Activated T-cell treated with anti-CD3 and anti-CD28 coated beads for 4 hours (primary cell): Measurements from ENCODE around the gene DNAJB6.

ENCODE experiments used
- DNase-seq: peaks from one replicate; pipeline ENCODE4 v3.0.0-alpha.2; 2020

The DNAJB6 gene

DNA sequence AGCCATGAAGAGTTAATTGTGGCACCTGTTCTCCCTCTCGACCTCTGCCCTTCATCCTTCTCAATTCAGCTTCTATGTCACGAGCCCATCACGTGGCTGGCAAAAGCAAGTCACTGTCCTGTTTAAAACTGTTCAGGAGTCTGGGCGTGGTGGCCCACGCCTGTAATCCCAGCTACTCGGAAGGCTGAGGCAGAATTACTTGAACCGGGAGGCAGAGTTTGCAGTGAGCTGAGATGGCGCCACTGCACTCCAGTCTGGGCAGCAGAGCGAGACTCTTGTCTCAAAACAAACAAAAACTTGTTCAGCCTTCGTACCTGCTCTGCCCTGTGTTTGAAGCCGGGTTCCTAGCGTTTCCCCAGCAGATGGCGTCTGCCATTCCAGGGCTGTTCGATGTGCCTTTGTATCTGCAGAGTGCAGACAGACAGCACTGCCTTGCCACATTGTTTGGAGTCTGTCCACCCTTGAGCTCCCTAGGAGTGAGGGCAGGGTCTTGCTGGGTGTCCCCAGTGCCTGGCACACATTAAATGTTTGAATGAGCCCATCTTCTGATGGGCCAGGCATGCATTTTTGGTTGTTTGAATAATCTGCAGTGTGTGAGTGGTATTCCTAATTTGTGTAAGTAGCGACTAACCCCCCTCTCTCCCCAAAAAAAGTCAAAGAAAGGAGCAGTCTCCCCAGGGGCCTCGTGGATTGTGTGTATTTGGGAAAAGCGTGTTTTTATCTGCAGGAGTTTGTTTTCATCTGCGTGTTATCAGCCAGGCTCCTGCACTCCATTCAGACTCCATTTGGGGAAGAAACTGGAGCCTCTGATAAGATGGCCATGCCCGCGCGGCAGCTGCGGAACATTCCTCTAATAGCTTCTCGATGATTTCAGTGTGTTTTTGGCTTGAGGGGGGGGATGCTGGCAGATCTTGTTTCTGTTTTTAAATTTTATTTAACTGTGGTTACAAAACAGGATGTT, 61.2 kb downstream of the DNAJB6 start:
- no peak for DNase-seq

DNA sequence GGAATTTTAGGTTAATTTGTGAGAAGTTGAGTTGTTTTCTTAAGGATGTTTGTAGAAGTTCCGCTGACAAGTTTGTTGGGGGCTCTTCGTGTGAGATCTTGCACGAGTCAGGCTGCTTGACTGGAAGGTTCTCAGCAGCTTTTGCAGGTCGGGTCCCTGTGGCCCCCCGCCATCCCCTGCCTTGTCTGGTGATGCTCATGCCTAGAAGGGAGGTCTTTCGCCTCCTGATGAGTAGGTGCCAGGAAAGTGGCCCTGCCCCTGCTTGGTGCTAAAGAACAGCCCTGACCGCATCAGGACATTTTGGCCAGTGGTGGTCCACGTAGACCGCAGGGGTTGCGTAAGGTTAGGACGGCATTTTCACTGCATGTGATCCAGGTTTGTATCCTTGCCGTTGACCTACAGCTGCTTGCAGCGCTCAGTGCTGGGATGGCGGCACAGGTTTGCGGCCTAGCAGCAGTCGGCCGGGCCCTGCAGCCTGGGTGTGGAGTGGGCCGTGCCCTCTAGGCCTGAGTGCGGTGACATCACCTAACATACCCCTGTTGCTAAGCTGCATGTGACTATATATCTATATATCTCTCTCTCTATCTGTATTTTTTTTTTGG, 62.4 kb downstream of the DNAJB6 start:
- DNase-seq, result no peak

DNA sequence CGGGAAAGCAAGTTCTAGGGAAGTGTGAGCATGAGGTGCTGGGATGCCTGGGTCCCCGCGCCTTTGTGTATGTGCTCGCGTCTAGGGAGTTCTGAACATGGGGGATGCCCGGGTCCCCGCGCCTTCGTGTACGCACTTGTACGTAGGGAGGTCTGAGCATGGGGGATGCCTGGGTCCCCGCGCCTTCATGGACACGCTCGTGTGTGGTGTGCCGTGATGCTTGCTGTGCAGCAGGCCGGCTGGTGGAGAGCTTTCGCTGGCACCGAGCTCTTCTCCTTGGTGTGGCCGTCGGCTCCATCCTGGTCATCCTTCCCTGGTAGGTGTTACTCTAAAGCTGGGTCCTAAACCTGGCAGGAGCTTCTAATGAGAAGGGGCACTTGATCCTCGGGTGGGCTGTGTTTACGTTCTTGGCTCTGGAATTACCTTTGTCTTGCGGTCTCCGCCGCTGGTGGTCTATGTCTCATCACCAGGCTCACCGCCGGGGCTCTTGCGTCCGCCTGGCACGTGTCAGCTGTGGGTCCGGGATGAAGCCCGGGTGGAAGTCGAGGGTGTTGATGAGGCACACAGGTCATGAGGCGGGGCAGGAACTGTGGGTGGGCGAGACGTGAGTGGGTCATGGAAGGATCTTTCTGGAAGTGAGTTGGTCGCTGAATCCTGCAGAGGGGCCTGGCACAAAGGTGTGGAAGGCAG, 63.5 kb downstream of the DNAJB6 start:
- DNase-seq, result no peak

DNA sequence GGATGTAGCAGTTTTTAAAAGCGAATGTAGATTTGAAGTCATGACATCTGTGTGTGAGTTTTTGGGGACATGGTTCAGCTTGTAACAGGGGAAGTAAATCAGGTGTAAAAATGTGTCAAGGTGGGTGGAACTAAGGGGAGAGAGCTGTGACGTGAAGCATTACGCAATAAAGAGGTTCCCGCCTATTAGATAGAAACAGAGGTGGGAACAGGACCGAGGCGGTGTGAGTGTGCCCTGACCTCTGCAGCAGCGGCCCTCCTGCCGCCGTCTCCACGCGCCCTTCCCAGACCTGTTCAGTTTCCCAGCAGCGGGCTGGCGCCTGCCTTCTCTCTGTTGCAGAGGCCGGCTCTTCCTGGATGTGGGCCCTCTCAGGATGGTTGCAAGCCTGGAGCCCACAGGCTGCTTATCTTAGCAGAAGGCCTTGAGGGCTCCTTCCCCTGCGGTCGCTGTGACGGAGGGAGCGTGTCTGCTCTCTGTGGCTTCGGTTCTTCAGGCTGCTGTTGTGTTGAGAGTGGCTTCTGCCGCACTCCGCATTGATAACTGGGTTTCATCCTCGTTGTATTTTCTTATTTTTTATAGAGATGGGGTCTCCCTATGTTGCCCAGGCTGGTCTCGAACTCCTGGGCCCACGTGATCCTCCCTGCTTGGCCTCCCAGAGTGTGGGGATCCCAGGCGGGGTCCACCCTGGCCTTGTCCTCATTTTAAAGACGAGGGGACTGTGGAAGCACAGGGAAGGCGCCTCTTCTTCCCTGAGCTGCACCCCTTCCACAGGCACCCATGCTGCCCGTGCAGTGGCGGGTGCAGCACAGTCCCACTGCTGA, 65.0 kb downstream of the DNAJB6 start:
- DNase-seq, result no peak

DNA sequence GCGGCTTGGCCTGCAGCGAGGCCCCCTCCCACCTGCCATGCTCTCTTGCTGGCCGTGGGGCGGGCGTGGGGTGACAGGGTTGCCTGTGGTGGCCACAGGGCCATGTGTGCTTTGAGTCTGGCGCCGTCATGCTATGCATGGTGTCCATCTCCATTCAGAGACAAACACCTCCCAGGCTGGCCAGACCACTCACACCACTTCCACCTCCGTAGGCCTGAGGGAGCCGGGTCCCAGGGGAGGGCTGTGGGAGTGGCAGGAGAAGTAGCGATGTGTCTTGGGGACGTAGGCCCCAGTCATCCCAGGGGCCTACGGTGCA, 65.5 kb downstream of the DNAJB6 start:
- no peak for DNase-seq

DNA sequence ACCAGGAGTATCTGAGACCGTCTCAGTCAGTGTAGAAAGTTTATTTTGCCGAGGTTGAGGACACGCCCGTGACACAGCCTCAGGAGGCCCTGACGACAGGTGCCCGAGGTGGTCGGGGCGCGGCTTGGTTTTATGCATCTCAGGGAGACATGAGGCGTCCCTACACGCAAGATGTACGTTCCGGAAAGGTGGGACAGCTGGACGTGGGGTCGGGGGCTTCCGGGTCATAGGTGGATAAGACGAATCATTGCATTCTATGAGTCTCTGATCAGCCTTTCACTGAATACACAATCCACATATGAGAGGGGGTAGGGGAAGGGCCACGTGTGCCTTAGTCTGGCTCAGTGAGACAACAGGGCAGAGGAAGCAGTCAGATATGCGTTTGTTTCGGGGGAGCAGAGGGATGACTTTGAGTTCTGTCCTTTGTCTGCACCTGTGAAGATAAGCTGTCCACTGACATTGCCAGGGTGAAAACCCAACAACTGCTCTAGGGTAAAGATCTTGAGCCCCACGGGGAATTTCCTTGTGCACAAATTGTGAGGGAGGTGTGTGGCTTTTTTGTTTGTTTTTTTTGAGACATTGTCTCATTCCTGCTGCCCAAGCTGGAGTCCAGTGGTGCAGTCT, 66.2 kb downstream of the DNAJB6 start:
- DNase-seq, result no peak

DNA sequence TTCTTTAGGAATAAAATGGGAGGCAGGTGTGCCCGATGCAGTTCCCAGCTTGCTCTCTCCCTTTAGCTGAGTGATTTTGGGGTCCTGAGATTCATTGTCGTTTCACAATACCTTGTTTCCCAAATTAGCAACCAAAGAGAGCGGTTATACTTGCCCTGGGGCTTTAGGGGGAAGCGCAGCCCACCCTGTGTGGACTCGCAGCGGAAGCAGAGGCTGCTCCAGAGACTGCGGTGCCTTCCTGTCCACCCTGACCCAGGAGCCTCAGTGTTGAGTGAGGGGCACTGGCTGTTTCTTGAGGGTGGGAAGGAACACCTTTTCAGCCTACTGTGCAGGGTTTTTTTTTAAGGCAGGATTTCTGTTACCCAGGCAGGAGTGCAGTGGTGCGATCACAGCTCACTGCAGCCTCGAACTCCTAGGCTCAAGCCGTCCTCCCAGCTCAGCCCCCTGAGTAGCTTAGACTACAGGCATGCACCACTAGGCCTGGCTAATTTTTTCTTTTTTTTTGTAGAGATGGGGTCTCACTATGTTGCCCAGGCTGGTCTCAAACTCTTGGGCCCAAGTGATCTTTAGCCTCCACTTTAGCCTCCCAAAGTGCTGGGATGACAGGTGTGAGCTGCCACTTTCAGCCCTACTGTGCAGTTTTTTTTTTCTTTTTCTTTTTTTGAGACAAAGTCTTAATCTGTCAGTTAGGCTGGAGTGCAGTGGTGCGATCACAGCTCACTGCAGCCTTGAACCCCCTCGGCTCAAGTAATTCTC, 67.0 kb downstream of the DNAJB6 start:
- DNase-seq, result no peak

DNA sequence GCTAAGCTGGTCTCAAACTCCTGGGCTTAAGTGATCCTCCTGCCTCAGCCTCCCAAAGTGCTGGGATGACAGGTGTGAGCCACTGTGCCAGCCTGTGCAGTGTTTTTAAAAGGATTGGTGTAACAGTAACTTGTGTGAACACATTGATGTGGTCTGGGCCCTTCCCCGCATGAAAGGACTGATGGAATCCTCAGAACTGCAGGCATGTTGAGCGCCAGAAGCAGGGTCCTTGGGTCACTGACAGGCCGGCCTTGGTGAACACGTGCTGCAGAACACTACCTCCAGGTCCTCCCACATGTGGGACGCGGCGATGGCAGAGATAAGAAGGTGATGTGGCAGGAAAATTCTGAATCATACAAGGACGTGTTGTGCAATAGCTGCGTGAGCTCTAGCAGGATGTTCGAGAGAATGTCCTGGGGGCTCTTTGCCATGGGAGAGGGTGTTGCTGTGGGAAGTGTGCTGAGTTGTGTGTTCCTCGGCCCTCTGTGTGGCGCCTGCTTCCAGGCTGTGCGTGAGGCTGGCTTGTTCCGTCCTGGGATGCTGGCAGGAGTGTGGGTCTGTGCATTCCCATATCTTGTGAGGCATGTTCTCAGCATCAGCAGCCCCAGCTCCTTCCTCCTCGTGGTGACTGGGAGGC, 68.2 kb downstream of the DNAJB6 start:
- DNase-seq, result no peak

DNA sequence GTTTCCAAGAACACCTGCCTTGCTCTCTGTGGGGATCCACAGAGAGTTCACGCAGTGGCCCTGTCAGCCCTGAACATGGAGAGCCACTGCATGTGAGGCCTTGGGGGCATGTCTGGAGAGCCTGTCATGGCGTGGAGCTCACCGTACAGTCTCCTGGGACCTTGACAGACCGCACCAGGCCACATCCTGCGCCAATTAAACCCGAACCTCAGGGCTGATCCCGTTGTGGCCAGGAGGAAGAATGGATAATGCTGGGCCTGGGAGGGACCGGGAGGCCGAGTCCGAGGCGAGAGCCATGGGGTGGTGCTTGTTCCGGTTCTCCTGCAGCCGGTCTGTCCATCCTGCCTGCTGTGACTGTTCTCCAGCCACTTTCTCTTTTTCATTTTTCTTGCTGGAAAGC, 68.7 kb downstream of the DNAJB6 start:
- DNase-seq, result no peak

DNA sequence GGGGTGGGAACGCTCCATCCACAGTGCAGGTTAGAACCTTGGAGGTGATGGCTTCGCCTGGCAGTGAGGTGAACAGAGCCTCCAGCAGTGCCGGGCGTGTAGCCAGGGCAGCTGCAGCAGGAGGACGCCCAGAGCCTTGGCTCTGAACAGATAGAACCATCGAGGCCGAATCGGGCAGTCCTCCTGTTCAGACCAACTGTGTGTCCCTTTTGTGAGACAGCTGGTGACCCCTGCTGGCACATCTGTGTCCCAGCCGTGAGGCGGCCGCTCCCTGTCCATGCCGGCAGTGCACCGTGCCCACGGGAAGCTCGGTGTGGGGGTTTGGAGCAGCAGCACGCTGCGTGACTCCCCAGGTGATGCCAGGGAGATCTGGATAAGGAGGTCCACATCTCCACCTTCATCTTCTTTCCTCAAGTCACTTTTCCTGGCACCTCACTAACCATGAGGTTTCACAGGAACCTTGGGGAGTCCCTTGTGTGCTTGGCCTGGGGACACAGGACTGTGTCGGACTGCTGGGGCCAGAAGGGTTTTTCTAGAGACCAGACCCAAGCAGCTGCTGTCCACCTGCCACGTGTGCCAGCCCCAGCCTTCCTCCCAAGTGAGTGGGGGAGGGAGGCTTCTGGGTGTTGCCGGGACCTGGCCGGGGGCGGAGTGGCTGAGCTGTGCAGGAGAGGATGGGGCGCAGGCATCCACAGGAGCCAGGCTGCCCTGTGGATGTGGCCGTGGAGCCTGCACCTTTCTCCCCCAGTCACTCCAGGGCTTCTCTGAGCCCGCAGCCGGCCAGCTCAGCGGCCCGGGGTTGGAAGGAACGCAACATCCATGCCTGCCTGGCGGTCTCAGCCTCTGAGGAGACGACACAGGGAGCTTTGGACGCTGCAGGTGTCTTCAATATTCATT, 69.4 kb downstream of the DNAJB6 start:
- DNase-seq, result no peak

DNA sequence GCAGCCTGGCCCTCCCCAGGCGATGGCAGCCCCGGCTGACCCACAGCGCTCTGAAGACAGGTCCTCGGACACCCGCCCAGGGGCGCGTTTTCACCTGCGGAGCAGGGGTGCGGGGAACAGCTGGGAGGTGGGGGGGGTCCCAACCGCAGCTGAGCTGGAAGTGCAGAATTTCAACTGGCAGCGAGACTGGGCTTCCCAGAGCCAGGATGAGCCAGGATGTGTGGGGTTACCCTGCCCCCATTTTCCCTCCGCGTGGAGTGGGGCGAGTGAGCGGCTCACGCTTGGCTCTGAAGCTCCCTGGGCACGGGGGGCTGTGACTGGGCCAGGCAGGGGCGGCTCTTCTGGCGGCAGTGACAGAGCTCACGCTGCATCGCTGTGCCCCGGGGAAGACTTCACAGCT, 70.2 kb downstream of the DNAJB6 start:
- DNase-seq, result no peak

DNA sequence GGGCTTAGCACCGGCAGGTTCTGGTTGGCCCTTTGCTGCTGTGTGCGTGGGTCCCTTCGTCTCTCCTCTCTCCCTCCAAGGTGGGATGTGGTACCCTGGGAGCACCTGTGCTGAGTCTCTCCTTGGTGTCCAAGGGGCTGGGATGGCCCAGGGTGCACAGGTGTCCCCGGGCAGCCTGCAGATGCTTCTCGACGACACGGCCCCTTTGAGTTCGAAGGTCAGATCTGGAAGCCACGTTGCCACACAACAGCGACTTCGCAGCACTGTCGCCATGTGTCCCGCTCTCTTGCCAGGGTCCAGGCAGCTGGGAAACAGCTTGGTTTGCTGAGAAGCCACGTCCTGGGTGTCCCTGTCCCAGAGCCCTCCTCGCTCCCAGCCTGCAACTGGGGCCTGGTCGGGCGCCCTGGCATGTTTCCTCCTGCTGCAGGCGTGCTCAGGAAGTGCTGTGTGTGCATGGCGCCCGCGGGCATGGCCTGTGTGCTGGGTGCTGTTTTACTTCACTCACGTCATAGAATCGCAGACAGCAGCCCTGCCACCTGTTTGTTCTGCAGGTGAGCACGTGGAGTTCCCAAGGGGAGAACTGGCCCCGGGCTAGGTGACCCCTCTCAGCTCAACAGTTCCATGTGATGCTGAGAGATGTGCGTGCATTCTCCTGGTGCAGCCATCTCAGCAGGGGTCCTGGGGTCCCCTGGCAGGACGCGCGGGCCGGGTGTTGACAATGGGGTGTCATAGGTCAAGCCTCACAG, 70.9 kb downstream of the DNAJB6 start:
- no peak for DNase-seq

DNA sequence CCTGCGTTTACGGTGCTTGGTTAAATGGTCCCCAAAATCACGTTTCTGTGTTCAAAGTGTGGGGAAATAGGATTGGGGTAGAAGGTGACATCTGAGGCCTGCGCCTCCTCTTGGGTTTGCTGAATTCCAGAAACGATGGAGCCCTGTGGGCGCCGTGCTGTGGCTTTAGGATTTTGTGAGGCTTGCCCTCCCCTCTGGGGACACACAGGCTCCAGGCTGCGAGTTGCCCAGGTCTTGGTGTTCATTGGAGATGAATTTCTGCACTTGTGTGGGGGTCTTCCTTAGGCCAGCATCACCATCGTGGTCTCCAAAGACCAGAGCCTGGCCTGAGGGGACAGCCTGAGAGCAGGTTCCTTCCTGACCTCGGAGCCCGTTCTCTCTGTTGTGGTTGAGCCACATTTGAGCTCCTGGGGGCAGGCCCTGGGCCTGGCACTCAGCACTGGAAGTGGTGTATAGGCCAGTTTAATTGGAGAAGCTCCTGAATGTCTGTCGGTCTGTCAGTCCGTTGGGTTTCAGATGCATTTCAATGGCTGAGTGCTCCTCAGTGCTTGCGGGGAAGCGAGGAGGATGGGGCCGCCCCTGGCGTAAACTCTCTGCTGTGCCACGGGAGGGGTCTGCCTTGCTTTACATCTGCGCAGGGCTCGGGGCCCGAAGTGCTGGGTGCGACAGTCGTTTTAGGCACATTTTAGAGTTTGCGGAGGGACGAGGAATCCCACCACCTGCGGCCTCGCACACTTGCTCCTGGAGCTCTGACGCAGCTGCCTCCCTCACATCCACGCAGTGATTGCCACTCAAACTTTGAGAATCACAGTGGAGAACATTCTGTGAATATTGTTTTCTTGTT, 71.7 kb downstream of the DNAJB6 start:
- DNase-seq, result no peak

DNA sequence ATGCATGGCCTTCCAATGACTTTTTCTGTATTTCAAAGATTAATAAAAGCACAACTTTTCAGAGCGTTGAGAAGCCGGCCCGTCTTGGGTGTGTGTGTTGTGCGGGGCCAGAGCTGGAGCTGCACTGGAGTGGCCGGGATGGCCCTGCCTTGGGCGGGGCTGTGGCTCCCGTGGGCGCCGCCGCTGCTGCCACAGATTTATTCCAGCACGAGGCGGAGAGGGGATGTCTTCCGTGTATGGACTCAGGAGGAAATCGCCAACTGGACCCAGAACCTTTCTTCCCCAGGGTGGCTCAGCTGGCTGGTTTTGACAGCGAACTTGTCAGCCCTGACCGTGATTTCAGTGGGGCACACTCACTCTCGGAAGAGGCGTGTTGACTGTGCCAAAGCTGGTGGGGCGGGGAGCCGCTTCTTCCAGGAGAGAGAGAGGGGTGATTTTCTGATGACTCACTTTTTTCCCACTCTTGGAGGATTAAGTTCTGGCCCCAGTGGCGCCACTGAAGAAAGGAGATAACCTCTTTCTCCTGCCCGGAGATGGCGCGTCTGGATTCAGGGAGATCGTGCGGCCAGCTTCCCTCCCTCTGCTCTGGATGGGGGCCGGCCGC, 72.4 kb downstream of the DNAJB6 start:
- no peak for DNase-seq

DNA sequence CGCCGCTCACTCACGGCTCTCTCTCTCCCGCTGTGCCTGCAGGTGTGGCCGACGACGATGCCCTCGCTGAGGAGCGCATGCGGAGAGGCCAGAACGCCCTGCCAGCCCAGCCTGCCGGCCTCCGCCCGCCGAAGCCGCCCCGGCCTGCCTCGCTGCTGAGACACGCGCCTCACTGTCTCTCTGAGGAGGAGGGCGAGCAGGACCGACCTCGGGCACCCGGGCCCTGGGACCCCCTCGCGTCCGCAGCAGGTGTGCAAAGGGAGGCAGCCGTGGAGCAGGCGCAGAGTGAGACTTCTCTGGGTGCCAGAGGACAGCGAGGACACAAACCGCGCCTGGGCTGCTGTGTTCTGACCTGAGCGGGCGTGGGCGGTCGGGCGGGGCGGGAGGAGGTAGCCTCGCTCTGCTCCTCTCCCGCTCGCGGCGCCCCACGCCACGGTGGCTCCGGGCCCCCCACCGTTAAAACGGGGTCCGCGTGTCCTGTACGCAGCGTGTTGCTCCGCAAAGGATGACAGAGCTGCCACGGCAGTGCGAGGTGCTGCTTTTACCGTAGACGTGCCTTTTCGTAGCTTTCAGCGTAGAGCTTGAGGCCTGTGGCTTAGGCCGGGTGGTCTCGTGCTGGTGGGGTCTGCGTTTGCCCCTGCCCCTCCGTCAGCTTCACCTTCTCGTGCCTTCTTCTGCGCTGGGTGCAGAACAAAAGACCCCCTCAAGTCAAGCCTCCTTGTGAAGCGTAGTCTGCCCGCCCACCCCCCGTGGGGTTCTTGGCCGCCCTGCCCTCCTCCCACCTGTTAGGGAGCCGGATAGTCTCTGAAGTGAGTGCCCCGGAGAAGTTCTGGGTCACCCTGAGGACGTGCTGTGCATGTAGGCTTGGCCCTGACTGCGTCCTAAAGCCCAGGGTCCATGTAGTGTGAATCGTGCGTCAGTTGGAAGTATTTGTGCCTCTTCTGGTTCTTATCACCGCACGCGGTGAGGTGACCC, 73.2 kb downstream of the DNAJB6 start:
- DNase-seq, result no peak

DNA sequence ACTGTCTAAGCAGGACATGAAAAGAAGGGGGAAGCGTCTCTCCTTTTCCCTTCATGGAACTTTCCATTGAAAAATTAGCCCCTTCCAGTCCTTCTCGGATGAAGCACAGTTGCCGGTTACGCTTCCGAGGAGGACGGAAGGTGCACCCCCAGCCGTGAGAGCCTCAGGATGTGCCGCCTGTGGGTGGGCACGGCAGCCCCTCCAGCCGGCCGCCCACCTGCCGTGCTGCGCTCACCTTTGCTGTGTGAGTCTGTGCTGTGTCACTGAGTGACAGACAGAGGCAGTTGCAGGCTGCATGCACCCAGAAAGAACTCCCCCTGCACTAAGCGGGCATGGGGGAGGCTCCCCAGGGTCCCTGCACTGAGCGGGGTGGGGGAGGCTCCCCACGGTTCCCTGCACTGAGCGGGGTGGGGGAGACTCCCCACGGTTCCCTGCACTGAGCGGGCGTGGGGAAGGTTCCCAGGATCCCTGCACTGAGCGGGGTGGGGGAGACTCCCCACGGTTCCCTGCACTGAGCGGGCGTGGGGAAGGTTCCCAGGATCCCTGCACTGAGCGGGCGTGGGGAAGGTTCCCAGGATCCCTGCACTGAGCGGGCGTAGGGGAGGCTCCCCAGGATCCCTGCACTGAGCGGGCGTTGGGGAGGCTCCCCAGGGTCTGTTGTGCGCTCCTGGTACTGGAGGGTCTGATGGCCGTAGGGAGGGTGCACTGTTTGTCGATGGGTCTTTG, 74.2 kb downstream of the DNAJB6 start:
- no peak for DNase-seq
